K562 (cell line): Measurements from ENCODE around the gene TENM4.

Experiments
- ATF1 ChIP-seq, 2 experiments: fragments of 450-650 bp in 1 of 2; IDR thresholded peaks; 2 replicates each; pipeline ENCODE4 v1.6.1; 2016; ENCODE audit warnings: missing compliant biosample characterization in 1 of 2, missing genetic modification characterization in 1 of 2
- BHLHE40 ChIP-seq: IDR thresholded peaks from 2 replicates; pipeline ENCODE4 v1.6.1; 2011; ENCODE audit warnings: low read length, improper control_type of control experiment
- RAD21 ChIP-seq, 2 experiments: fragments of 250-450 bp in 1 of 2; fragments of 450-650 bp in 1 of 2; sonication (Bioruptor Pico) in 1 of 2; formaldehyde crosslinking in 1 of 2; IDR thresholded peaks in 1 of 2; conservative IDR thresholded peaks in 1 of 2; 2 replicates each; pipeline versions ENCODE4 v1.4.0 to v1.8.0; 2020 to 2022; ENCODE audit warnings: mild to moderate bottlenecking in 2 of 2, moderate library complexity in 1 of 2
- SMAD3 ChIP-seq: fragments of 450-650 bp; formaldehyde crosslinking; conservative IDR thresholded peaks from 2 replicates; pipeline ENCODE4 v1.4.0; 2020; ENCODE audit warnings: mild to moderate bottlenecking
- TF ChIP-seq, protein P1 (sequence below): fragments of 250-450 bp; sonication (Bioruptor Pico); IDR thresholded peaks from 2 replicates; pipeline ENCODE4 v1.5.1; 2021; ENCODE audit warnings: mild to moderate bottlenecking

- TF ChIP-seq BHLHE40, result no peak
- no peak for TF ChIP-seq RAD21 (CRISPR knock-in tag; conservative IDR thresholded peaks at IDR 0.05 in 1 of 2, IDR thresholded peaks at IDR 0.05 in 1 of 2)
- TF ChIP-seq SMAD3 (CRISPR knock-in tag), result no peak
- TF ChIP-seq, protein P1, sequence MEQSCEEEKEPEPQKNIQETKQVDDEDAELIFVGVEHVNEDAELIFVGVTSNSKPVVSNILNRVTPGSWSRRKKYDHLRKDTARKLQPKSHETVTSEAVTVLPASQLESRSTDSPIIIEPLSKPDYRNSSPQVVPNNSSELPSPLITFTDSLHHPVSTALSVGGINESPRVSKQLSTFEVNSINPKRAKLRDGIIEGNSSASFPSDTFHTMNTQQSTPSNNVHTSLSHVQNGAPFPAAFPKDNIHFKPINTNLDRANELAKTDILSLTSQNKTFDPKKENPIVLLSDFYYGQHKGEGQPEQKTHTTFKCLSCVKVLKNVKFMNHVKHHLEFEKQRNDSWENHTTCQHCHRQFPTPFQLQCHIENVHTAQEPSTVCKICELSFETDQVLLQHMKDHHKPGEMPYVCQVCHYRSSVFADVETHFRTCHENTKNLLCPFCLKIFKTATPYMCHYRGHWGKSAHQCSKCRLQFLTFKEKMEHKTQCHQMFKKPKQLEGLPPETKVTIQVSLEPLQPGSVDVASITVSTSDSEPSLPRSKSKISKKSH (CRISPR knock-in tag), result no peak
- TF ChIP-seq ATF1 (CRISPR knock-in tag; IDR thresholded peaks at IDR 0.05), result no peak
- no peak for TF ChIP-seq ATF1 (tag; IDR thresholded peaks at IDR 0.05)
Observed at GRCh38 chr11:79237703-79238102, 203.1 kb downstream of the TENM4 start.
